Measurements from ENCODE around the gene MEF2C. TPM values are rescaled to one million over a fixed set of nuclear protein-coding genes. Genes with fewer than 3 reads are reported as not detected.
A peak's percentile ranks its signal among the peaks of the same experiment; 100 is the strongest.

The MEF2C gene
- total RNA-seq, result 25.4 to 35.7 TPM (median 29.6 TPM) in 3 replicates
- long read RNA-seq, transcript MEF2C-217 (10 exons, 3,446 nt), result major isoform, 7 of 23 reads
- long read RNA-seq, partial matches to known transcripts, result 1 of 23 reads
- long read RNA-seq, other reads (novel, unspliced or antisense), result 11 of 23 reads

DNA sequence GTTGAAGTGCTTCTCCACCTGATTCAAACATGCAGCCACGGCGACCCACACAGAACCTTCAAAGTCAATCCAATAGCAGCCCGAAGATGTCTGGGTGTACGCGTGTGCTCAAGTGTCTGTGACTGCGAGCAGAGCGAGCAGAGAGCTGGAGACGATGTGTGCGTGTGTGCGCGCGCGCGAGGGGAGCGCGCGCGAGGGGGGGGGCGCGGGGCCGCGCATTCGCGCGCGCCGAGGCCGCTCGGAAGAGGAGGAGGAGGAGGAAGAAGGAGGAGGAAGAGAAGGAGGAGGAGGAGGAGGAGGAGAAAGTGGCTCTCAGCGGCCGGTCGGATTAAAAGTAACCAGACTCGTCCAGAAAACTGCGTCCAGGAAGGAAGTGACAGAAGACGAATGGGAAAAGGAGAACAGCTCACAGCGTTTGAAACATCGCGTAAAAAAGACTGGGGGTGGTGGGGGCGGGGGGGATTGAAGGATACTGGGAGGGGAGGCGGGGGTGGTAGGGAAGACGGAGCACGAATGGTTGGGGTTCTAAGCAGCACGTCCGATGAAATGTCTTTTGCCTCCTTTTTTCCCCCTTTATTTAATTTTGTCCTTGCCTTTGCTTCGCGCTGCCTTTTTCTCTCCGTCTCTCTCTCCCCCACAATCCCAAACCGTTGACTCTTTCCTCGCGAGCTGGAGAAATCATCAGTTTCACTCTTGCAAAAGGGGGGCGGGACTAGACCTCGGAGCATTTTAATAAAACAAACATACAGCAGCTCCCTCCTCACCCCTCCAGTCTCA is at the start of gene MEF2C:
Gene MEF2C, minus strand, starts transcription at position 126 of the 777 bp plus-strand sequence. CDS start 59,396 bp downstream, outside the sequence.
- H3K4me1 Mint-ChIP-seq (ENCODE audit: low read depth), result peaks cover 24% of the 10 kb centered on the region

DNA sequence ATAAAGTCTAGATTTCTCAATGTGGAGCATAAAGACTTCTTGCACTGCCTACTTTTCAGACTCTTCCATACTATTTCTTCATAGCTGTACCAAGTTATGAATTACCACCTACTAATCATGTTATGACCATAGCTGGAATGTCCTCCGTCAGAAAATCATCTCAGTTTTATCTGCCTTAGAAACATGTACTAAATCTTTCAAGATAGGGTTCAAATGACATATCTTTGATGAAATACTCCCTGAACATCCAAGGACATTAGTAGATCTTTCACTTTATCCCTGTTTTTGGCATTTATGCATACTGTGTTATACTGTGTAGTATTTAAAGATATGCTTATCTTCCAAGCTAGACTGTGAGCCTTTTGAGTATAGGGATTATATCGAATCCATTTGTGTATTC is 49.6 kb upstream of the MEF2C start:
- H3K36me3 Mint-ChIP-seq (ENCODE audit: low read depth), result no peaks in the 10 kb centered on the region
- no peak for TF ChIP-seq CTCF (IDR thresholded peaks at IDR 0.05)
- peaks cover 7% of the 10 kb centered on the region for H3K4me1 Mint-ChIP-seq (ENCODE audit: low read depth)
- H3K27ac Mint-ChIP-seq (ENCODE audit: unreplicated experiment), result no peak overlapping the region
- H3K4me3 Mint-ChIP-seq (ENCODE audit: unreplicated experiment), result no peak overlapping the region
- no peaks in the 10 kb centered on the region for H3K9me3 Mint-ChIP-seq (ENCODE audit: low read depth)
- DNase-seq (ENCODE audit: low spot score), result no peak
- no peaks in the 10 kb centered on the region for H3K27me3 Mint-ChIP-seq (ENCODE audit: low read depth)

More for the DNA sequence above, at the start of gene MEF2C:
- DNase-seq (ENCODE audit: low spot score), result peak; percentile 29
- Mint-ChIP-seq H3K4me3 (ENCODE audit: unreplicated experiment) (peak within 1 kb of the TSS; percentile 89), H3K27ac (ENCODE audit: unreplicated experiment) (peak within 1 kb of the TSS; percentile 97), H3K9me3 (ENCODE audit: low read depth) (no peaks in the 10 kb centered on the region), H3K36me3 (ENCODE audit: low read depth) (no peaks in the 10 kb centered on the region), H3K27me3 (ENCODE audit: low read depth) (no peaks in the 10 kb centered on the region)
- TF ChIP-seq CTCF (IDR thresholded peaks at IDR 0.05), result no peak

DNA sequence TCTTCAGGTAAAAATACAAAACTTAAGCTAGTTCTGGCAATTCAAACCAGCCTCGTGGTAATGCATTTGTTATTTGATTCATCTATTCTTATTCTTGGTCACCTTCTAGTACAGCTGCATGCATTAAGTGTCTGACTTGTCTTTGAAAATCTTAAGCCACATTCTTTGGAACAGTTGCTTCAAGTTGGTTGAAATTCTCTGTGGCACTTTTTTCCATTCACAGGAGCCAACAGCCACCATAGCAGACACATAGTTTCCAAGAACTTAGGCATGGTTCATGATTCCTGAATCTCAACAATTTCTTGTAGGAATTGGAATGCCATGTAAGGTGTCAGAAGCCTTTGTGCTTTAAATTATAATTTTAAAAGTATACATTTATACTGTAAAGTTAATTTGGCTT is 47.4 kb upstream of the MEF2C start:
- no peaks in the 10 kb centered on the region for H3K36me3 Mint-ChIP-seq (ENCODE audit: low read depth)
- peaks cover 3% of the 10 kb centered on the region for H3K4me1 Mint-ChIP-seq (ENCODE audit: low read depth)
- H3K27me3 Mint-ChIP-seq (ENCODE audit: low read depth), result no peaks in the 10 kb centered on the region
- H3K27ac Mint-ChIP-seq (ENCODE audit: unreplicated experiment), result no peak overlapping the region
- H3K4me3 Mint-ChIP-seq (ENCODE audit: unreplicated experiment), result no peak overlapping the region
- no peak for TF ChIP-seq CTCF (IDR thresholded peaks at IDR 0.05)
- no peak for DNase-seq (ENCODE audit: low spot score)
- no peaks in the 10 kb centered on the region for H3K9me3 Mint-ChIP-seq (ENCODE audit: low read depth)

DNA sequence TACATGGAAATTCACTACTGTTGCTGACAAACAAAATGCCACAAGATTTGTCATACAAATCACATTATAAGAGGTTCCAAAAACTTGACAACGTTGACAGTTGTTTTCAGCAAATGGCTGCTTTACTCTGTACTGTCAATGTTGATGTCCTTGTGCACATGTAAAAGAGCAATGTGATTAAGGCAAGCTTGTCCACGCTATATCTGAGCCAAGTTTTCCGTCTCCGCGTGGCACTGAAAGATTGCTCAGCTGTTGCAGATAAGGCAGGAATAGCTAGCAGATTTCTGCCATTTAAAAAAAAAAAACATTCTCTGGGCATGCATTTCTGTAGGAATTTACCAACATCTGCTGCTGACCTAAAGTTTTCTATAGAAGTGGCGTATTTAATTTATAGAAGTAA is 46.4 kb upstream of the MEF2C start:
- Mint-ChIP-seq H3K4me1 (ENCODE audit: low read depth) (peaks cover 3% of the 10 kb centered on the region), H3K27me3 (ENCODE audit: low read depth) (no peaks in the 10 kb centered on the region), H3K36me3 (ENCODE audit: low read depth) (no peaks in the 10 kb centered on the region), H3K9me3 (ENCODE audit: low read depth) (no peaks in the 10 kb centered on the region), H3K27ac (ENCODE audit: unreplicated experiment) (no peak overlapping the region), H3K4me3 (ENCODE audit: unreplicated experiment) (no peak overlapping the region)
- no peak for TF ChIP-seq CTCF (IDR thresholded peaks at IDR 0.05)
- DNase-seq (ENCODE audit: low spot score), result no peak

- Mint-ChIP-seq H3K4me3 (ENCODE audit: unreplicated experiment) (no peak overlapping the region), H3K4me1 (ENCODE audit: low read depth) (peaks cover 3% of the 10 kb centered on the region)
Measured at GRCh38 chr5:88926774-88927173, 43.8 kb upstream of the MEF2C start.

More at GRCh38 chr5:88926774-88927173, 43.8 kb upstream of the MEF2C start:
- Mint-ChIP-seq H3K36me3 (ENCODE audit: low read depth) (no peaks in the 10 kb centered on the region), H3K27ac (ENCODE audit: unreplicated experiment) (no peak overlapping the region), H3K9me3 (ENCODE audit: low read depth) (no peaks in the 10 kb centered on the region), H3K27me3 (ENCODE audit: low read depth) (no peaks in the 10 kb centered on the region)
- DNase-seq (ENCODE audit: low spot score), result no peak
- TF ChIP-seq CTCF (IDR thresholded peaks at IDR 0.05), result no peak

All from chondrocyte (in vitro differentiated cells).